OCI-LY3 (cell line): ENCODE data around the gene MGP.

ENCODE experiments used
- H2AFZ ChIP-seq: fragments of 200-600, 300-600 bp; shearing (Covaris generic); 2 replicates; pipeline ENCODE4 v1.6.0; 2014; ENCODE audit warnings: antibody characterized with exemption, low read depth, low read length
- H3K27ac ChIP-seq: fragments of 200-600, 300-600 bp; sonication (generic); 2 replicates; pipeline ENCODE4 v1.5.1; 2014; ENCODE audit warnings: mild to moderate bottlenecking, low read length, moderate library complexity, mixed read lengths
- H3K27me3 ChIP-seq: fragments of 200-600, 300-600 bp; sonication (generic); 2 replicates; pipeline ENCODE4 v1.6.1; 2014; ENCODE audit warnings: low read depth, low read length, mixed read lengths
- H3K36me3 ChIP-seq: fragments of 200-600, 300-600 bp; sonication (generic); replicated peaks from 2 replicates; pipeline ENCODE3; 2014; ENCODE audit warnings: low read depth, low read length, mixed read lengths
- H3K4me1 ChIP-seq: fragments of 300-600, 200-600 bp; sonication (generic); 2 replicates; pipeline ENCODE4 v1.6.1; 2014; ENCODE audit warnings: low read length, mixed read lengths
- H3K4me2 ChIP-seq: fragments of 200-600, 300-600 bp; sonication (generic); 2 replicates; pipeline ENCODE4 v1.6.1; 2014; ENCODE audit warnings: low read length, mixed read lengths
- H3K4me3 ChIP-seq: fragments of 300-600, 200-600 bp; sonication (generic); 2 replicates; pipeline ENCODE4 v1.5.1; 2014; ENCODE audit warnings: antibody characterized with exemption, mild to moderate bottlenecking, low read length, moderate library complexity
- H3K79me2 ChIP-seq: fragments of 300-600, 200-600 bp; shearing (Covaris generic); 2 replicates; pipeline ENCODE4 v1.6.1; 2014; ENCODE audit warnings: mild to moderate bottlenecking, low read length, mixed read lengths
- H3K9ac ChIP-seq: fragments of 300-600, 200-600 bp; shearing (Covaris generic); 2 replicates; pipeline ENCODE4 v1.6.0; 2014; ENCODE audit warnings: mild to moderate bottlenecking, low read length, moderate library complexity
- H3K9me3 ChIP-seq: fragments of 200-600, 300-600 bp; shearing (Covaris generic); 2 replicates; pipeline ENCODE4 v1.6.1; 2014; ENCODE audit warnings: low read length, mixed read lengths; ENCODE audit not compliant: insufficient read depth
- H4K20me1 ChIP-seq: fragments of 200-600, 300-600 bp; sonication (generic); 2 replicates; pipeline ENCODE4 v1.6.1; 2016; ENCODE audit warnings: low read length, mixed read lengths; ENCODE audit not compliant: insufficient read depth
- CTCF ChIP-seq: fragments of 200-600, 300-600 bp; sonication (generic); IDR thresholded peaks from 2 replicates; pipeline ENCODE4 v1.5.1; 2014; ENCODE audit warnings: antibody characterized with exemption, low read length, low read depth
- EZH2phosphoT487 ChIP-seq: fragments of 200-600 bp; shearing (Covaris generic); IDR thresholded peaks from 2 replicates; pipeline ENCODE4 v1.6.1; 2018; ENCODE audit warnings: antibody characterized with exemption, mixed run types, low read depth

MGP gene

GRCh38 chr12:14879222-14879933 is 6.3 kb downstream of the MGP start:
- H3K79me2 ChIP-seq: no peaks in the 10 kb centered on the region
- H3K27me3 ChIP-seq: no peaks in the 10 kb centered on the region; the same call in 1 of the 2 replicates
- H3K4me2 ChIP-seq: no peak overlapping the region
- peaks cover 13% of the 10 kb centered on the region for H3K4me1 ChIP-seq
- no peak overlapping the region for H3K9ac ChIP-seq
- H4K20me1 ChIP-seq: no peaks in the 10 kb centered on the region
- no peak overlapping the region for H3K27ac ChIP-seq
- no peaks in the 10 kb centered on the region for H3K9me3 ChIP-seq
- H2AFZ ChIP-seq: no peak overlapping the region
- H3K36me3 ChIP-seq: no peaks in the 10 kb centered on the region
- no peak overlapping the region for H3K4me3 ChIP-seq
- no peak for TF ChIP-seq CTCF
- no peak for TF ChIP-seq EZH2phosphoT487

GRCh38 chr12:14878488-14878887 is 7.2 kb downstream of the MGP start:
- no peak overlapping the region for H3K4me2 ChIP-seq
- H3K4me3 ChIP-seq: no peak overlapping the region
- H3K9me3 ChIP-seq: no peaks in the 10 kb centered on the region
- H3K4me1 ChIP-seq: peaks cover 6% of the 10 kb centered on the region; the same call in 1 of the 2 replicates
- no peaks in the 10 kb centered on the region for H3K79me2 ChIP-seq
- H3K36me3 ChIP-seq: no peaks in the 10 kb centered on the region
- TF ChIP-seq EZH2phosphoT487 (no peak), CTCF (no peak)
- H3K27ac ChIP-seq: no peak overlapping the region
- no peak overlapping the region for H2AFZ ChIP-seq
- no peak overlapping the region for H3K9ac ChIP-seq
- H3K27me3 ChIP-seq: no peaks in the 10 kb centered on the region; the same call in 1 of the 2 replicates
- no peaks in the 10 kb centered on the region for H4K20me1 ChIP-seq

GRCh38 chr12:14876833-14877232 is 8.8 kb downstream of the MGP start:
- Histone ChIP-seq H3K4me1 (peaks cover 6% of the 10 kb centered on the region; the same call in 1 of the 2 replicates), H4K20me1 (no peaks in the 10 kb centered on the region), H3K9me3 (no peaks in the 10 kb centered on the region), H3K27me3 (no peaks in the 10 kb centered on the region), H3K79me2 (no peaks in the 10 kb centered on the region), H3K36me3 (no peaks in the 10 kb centered on the region), H2AFZ (no peak overlapping the region), H3K27ac (no peak overlapping the region), H3K4me3 (no peak overlapping the region), H3K9ac (no peak overlapping the region), H3K4me2 (no peak overlapping the region)
- TF ChIP-seq CTCF (no peak), EZH2phosphoT487 (no peak)

- Histone ChIP-seq H3K27me3 (no peaks in the 10 kb centered on the region), H2AFZ (no peak overlapping the region), H3K9ac (no peak overlapping the region), H3K27ac (no peak overlapping the region), H3K4me1 (no peaks in the 10 kb centered on the region), H3K9me3 (no peaks in the 10 kb centered on the region), H3K4me3 (no peak overlapping the region), H3K36me3 (no peaks in the 10 kb centered on the region), H4K20me1 (no peaks in the 10 kb centered on the region), H3K79me2 (no peaks in the 10 kb centered on the region), H3K4me2 (no peak overlapping the region)
- TF ChIP-seq EZH2phosphoT487 (no peak), CTCF (no peak)
These were observed 10.8 kb downstream of the MGP start for GRCh38 chr12:14874882-14875281.
